Embryonic facial prominence (tissue), 1 donor: ENCODE results near the gene NR1H2.
"Not testable (repeated sequence)": the region's sequence is repeated elsewhere in the genome, so short reads cannot be mapped to it uniquely, and the experiment has no call there.

Experiments used
- DNase-seq: peaks from one replicate; pipeline ENCODE4 v3.0.0-alpha.2; 2016; ENCODE audit errors: extremely low spot score

NR1H2 gene

GRCh38 chr19:50344661-50345318 lies 31.5 kb upstream of the NR1H2 start:
- no peak for DNase-seq

DNA sequence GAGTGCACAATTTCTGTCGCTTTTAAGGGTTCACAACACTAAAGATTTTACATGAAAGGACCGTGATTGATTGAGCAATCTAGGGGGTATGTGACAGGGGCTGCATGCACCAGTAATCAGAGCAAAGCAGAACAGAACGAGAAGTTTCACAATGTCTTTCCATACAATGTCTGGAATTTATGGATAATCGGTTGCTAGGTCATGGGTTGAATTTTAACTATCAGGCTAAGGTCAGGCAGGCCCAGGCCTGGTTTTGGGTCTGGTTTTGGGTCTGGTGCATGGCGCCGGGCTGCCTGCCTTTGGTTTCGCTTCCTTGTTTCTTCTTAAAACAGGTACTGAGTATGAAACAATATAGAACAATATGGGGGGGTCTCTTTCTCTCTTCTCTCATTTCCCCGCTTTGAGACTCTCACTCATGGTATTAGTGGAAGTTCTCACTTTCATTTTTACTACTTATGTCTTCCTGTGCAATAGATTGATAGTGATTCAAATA lies 29.1 kb upstream of the NR1H2 start:
- not testable (repeated sequence) for DNase-seq

DNA sequence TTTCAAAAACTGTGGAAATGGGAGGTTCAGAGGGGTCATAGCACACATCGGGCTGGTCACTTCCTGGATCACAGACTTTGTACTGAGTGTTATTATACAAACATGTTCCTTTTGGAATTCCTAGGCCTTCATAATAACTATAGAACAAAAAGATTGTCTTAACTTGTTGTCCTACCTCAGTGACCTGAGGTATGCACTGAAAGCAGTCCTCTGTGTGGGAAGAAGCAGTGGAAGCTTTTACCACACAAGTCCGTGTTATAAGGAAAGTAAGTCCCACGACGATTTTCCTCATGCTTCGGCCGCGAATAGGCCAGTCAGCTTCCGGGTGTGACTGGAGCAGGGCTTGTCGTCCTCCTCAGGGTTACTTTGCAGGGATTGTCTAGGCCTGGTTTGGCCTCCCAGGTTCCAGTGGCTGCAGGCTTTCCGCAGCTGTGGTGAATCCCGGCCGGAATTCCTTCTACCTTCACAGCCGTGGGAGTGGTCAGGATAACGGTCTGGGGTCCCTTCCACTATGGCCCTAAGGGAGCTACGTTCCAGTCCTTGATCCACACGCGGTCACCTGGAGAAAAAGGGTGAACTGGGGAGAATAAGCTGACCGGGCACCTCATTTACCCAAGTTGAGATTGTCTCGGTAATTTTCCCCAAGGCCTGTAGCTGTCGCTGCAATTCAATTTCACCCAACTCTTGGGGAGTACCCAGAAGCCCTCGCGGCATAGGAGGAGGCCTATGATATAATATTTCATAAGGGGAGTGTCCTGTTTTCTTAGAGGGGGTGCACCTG lies 26.8 kb upstream of the NR1H2 start:
- no peak for DNase-seq

DNA sequence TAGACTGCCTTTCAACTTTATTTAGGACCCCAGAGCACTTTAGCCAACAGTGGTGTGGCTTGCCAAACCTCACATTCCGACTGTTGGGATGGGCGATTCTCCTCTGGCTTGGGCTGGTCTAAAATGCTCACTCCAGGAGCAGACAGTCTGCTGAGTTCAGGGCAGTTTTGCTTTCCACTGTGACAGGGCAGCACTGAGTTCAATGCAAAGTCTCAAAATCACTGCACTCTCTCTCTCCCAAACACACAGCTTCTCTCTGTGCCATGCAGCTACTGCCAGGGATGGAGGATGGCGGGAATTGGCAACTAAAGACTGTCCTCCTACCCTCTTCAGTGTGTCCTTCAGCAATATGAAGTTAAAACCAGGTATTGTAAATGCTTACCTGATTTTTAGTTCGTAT lies 24.0 kb upstream of the NR1H2 start:
- DNase-seq: no peak

DNA sequence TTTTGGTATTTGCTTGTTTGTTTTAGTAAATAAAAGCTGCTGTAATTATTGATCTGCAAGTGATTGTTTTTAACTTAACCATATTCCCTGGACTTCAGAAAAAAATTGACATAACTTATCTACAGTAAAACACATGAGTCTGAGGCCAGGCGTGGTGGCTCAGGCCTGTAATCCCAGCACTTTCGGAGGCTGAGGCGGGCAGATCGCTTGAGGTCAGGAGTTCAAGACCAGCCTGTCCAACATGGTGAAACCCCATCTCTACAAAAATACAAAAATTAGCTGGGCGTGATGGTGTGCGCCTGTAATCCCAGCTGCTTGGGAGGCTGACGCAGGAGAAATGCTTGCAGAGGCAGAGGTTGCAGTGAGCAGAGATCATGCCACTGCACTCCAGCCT lies 22.8 kb upstream of the NR1H2 start:
- DNase-seq: not testable (repeated sequence)

GRCh38 chr19:50356691-50357177 lies 19.5 kb upstream of the NR1H2 start:
- no peak for DNase-seq

DNA sequence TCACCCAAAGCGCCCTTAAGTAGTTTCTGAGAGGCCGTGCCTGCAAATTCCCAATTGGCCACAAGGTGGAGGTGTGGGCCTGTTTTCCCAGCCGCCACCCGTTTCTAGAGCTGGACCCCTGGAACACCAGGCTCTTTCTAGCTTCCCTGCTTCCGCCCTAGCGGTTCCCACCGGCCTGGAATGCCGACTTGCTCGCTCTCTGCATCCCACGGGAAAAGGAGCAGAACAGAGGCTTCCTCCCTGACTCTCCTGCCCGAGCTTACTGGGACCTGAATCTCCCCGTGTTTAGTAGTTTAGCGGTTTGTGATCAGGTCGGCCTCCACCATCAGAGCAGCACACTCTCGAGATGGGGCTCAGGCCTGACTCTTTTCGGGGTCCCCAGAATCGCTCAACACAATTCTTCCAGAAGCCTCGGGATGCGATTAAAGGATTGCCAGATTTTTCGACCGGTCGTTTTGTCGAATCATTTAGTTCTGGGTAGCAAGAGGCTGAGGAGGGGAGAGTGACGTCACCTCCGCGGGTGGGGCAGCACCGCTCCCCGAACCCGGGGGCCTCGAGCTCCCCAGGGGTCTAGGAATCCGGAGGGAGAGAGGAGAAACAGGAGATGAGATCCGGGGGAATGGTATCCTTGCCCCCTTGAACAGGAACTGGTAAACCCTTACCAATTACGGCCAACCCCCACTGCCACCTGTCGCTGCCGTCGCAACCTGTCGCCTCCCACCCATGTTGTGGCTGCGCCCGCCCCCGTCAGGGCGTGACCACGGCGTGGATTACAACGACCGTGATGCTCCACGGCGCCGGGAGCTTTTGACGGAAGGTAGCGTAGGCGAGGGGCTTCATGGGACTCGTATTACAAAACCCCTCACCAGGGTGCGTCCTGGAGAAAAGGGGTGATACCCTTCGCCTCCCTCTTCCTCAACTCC lies 18.8 kb upstream of the NR1H2 start:
- DNase-seq: no peak

- DNase-seq: no peak
These were observed 17.6 kb upstream of the NR1H2 start for GRCh38 chr19:50358483-50359327.

GRCh38 chr19:50359328-50359818 lies 16.9 kb upstream of the NR1H2 start:
- DNase-seq: no peak

GRCh38 chr19:50361290-50362029 lies 14.8 kb upstream of the NR1H2 start:
- DNase-seq: no peak

- no peak for DNase-seq
These were observed 14.2 kb upstream of the NR1H2 start for GRCh38 chr19:50362030-50362412.

GRCh38 chr19:50362656-50363424 lies 13.4 kb upstream of the NR1H2 start:
- no peak for DNase-seq

DNA sequence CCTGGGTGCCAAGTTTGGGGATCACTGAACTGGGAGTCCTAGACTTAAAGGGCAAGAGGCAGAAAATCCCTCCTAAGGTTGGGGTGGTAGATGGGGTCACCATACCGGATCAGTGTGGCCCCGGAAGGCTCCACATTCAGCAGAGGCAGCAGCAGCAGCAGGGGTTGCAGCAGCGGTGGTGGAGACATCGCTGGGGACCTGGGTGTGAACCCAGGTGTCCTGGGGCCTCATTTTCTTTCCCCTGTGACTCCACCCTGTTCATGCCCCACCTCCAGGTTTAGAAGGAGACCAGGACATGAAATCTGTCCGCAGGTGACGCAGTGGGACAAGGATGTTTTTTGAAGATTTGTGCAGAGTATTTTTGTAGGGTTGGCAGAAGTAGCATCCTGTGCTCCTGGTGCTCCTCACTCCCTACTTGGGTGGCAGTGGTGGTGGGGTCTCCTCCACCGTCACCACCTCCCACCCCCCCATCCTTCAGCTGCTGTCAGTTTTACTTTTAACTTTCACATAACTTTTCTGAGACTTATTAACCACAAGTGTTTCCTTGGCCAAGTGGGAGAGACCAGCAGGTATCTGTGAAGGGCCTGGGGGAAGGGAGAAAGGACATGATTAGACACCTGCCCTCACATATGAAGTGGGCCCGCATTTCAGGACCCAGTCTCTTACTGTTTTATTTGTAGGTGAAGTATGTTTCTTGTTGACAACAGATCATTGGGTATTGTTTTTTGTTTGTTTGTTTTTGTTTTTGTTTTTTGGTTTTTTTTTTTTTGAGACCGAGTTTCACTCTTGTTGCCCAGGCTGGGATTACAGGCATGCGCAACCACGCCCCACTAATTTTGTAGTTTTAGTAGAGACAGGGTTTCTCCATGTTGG lies 10.6 kb upstream of the NR1H2 start, which contains the start of gene NAPSA:
NAPSA (minus strand) TSS at position 206 of the 873 bp plus-strand sequence; CDS start at position 188, 18 bp downstream.
- DNase-seq: no peak

GRCh38 chr19:50368649-50369570 lies 7.3 kb upstream of the NR1H2 start:
- DNase-seq: peak; percentile 58

DNA sequence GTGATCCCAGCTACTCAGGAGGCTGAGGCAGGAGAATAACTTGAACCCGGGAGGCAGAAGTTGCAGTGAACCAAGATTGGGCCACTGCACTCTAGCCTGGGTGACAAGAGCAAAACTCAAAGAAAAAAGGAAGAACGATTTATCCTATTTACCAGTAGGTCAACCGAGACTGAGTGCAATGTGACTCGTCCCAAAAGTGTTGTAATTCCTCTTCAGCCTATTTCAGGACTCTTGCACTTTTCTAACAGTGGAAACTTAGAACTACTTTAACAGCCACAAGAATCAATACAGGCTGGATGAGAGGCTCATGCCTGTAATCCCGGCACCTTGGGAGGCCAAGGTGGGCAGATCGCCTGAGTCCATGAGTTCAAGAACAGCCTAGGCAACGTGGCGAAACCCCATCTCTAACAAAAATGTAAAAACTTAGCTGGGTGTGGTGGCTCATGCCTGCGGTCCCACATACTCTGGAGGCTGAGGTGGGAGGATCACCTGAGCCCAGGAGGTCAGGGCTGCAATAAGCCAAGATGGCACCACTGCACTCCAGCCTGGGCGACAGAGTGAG lies 4.3 kb upstream of the NR1H2 start:
- DNase-seq: no peak

GRCh38 chr19:50377051-50377461 lies 799 bp downstream of the NR1H2 start:
- no peak for DNase-seq

- DNase-seq: no peak
These were observed 1.3 kb downstream of the NR1H2 start for GRCh38 chr19:50377517-50377916.
